GM19023 (cell line): Measurements from ENCODE around the gene OR5AK2.
"Not testable (repeated sequence)": the region's sequence is repeated elsewhere in the genome, so short reads cannot be mapped to it uniquely, and the experiment has no call there.

ENCODE experiments used
- ATAC-seq: cut with Tn5 transposase; IDR thresholded peaks from one replicate; pipeline ENCODE4 v1.9.1; 2021; ENCODE audit warnings: mild to moderate bottlenecking, moderate library complexity; ENCODE audit not compliant: unreplicated experiment

Gene OR5AK2

GRCh38 chr11:56988614-56989013 lies at the start of gene OR5AK2:
TSS of gene OR5AK2 (plus strand) at chr11:56988914. CDS start at chr11:56988914, 0 bp downstream.
- ATAC-seq: no peak

- not testable (repeated sequence) for ATAC-seq
Observed at GRCh38 chr11:56945526-56945925, 43.2 kb upstream of the OR5AK2 start.

- ATAC-seq: no peak
Observed at GRCh38 chr11:56948991-56949515, 39.7 kb upstream of the OR5AK2 start.

GRCh38 chr11:56950510-56950909 lies 38.2 kb upstream of the OR5AK2 start:
- no peak for ATAC-seq

- ATAC-seq: not testable (repeated sequence)
Observed at GRCh38 chr11:56953907-56954306, 34.8 kb upstream of the OR5AK2 start.

GRCh38 chr11:56961609-56962008 lies 27.1 kb upstream of the OR5AK2 start:
- no peak for ATAC-seq

- ATAC-seq: no peak
Observed at GRCh38 chr11:56967726-56968125, 21.0 kb upstream of the OR5AK2 start.

- no peak for ATAC-seq
Observed at GRCh38 chr11:56968524-56968923, 20.2 kb upstream of the OR5AK2 start.

- no peak for ATAC-seq
Observed at GRCh38 chr11:56977314-56977713, 11.4 kb upstream of the OR5AK2 start.

- ATAC-seq: no peak
Observed at GRCh38 chr11:56990702-56991101, 2.0 kb downstream of the OR5AK2 start.

- ATAC-seq: no peak
Observed at GRCh38 chr11:56994532-56994931, 5.8 kb downstream of the OR5AK2 start.

- ATAC-seq: no peak
Observed at GRCh38 chr11:57001674-57002401, 13.1 kb downstream of the OR5AK2 start.

GRCh38 chr11:57008373-57008772 lies 19.7 kb downstream of the OR5AK2 start:
- ATAC-seq: no peak

- no peak for ATAC-seq
Observed at GRCh38 chr11:57015679-57016078, 27.0 kb downstream of the OR5AK2 start.

GRCh38 chr11:57031556-57031955 lies 42.8 kb downstream of the OR5AK2 start:
- no peak for ATAC-seq
